GM21723 (cell line): ENCODE data around the gene NALCN.

Experiments used
- ATAC-seq: cut with Tn5 transposase; IDR thresholded peaks from one replicate; pipeline ENCODE4 v1.9.1; 2021; ENCODE audit warnings: mild to moderate bottlenecking, moderate library complexity; ENCODE audit not compliant: unreplicated experiment

NALCN gene

DNA sequence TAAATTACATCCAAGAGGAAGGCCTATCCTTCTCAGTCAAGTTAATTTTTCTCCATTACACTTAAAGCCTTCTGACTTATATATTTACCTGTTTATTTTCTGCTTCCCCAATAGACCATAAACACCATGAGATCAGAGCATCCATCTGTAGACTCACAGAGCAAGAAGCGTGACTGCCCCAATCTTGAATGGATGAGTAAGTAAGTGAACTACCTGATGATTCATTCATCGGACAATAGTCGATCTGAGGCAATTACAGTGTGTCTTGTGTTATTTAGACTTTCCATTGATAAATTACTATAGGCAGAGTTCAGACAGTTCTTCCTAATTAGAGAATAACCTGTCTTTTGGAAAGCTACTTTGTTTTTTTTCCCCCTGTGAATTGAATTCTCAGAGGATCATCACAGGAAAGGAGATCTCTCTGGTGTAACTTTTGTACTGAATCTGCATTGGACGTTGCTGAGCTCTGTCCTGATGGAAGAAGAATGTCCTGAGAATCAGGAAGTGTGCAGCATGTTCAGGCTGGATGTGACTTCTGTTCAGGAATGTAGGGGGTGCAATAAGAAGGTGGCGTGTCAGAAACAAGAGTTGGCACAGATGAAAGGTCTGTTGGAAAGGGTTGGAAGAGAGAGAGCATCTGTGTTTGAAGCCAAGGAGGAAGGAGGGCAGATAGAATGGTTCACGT lies 367.0 kb downstream of the NALCN start:
- ATAC-seq = no peak

DNA sequence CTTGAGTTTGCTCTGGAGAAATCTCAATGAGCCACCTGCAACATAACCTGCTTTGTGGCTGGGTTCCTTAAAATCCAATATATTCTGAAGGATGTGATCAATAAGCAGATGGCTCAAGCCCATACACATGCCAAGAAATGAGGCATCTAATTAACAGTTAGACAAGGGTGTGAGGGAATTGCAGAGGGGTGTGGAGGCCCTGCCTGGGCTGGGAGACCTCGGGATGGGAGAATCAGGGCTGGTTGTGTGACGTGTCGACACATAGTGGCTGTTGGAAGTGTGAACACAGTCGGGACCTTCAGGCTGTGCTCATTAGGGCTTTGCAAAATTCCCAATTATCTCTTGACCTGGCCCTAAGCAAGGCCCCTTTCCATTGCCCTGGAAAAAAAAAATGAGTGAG lies 379.8 kb downstream of the NALCN start:
- no peak for ATAC-seq

DNA sequence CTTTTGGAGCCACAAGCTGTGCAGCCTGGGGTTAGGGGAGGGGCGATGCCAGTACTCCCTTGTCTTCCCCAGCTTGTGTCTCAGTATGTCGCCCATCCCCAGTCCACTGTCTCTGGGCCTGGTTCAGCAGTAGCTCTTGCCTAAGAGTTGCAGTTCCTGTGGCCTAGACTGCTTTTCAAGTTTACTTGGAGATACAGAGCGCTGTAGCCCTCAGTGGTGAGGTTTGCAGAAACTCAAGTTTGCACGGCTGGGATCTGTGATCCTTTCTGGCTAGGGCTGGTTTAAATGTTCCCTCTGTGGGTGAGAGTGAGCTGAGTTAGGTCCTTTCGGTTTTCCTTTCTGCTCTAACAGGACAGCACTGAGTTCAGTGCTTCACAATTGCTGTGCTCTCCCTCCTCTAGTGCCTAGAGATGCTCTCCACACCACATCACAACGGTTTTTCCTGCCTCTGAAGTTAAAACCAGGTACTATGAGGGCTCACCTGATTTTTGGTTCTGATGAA lies 381.1 kb downstream of the NALCN start:
- no peak for ATAC-seq

DNA sequence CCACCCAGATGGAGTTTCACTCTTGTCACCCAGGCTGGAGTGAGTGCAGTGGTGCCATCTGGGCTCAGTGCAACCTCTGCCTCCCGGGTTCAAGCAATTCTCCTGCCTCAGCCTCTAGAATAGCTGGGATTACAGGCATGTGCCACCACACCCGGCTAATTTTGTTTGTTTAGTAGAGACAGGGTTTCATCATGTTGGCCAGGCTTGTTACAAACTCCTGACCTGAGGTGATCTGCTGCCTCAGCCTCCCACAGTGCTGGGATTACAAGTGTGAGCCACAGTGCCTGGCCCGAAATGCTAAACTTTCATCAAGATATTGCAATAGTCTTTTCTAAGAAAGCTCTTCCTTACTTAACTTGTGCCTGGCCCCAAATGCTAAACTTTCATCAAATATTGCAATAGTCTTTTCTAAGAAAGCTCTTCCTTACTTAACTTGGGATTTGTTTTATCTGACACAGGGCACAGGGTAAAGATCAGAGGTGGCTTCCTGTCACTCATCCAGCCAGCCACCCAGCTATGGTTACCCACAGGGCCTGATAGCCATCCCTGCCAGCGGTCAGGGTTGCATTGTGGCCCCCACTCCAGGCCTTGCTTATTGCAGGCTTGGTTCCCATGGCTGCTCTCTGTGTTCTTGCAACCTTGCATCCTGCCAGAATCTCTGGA lies 389.4 kb downstream of the NALCN start:
- ATAC-seq = no peak

DNA sequence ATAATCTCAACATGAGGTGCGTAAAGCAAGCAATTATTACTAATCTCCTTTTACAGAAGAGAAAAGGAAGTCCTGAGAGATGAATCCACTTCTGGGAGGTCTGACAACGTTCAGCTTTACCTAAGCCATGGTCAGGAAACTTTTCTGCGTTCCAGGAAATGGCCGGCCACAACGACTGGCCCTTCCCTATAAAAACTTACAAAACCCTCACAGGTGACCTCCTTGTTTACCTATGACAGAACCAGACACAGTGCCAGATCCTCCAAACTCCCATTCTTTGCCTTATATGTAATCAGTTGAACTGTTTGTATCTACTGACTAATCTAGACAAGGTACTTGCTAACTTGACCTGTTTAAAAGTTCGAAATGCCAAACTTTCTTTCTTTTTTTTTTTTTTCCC lies 390.0 kb downstream of the NALCN start:
- ATAC-seq = no peak

DNA sequence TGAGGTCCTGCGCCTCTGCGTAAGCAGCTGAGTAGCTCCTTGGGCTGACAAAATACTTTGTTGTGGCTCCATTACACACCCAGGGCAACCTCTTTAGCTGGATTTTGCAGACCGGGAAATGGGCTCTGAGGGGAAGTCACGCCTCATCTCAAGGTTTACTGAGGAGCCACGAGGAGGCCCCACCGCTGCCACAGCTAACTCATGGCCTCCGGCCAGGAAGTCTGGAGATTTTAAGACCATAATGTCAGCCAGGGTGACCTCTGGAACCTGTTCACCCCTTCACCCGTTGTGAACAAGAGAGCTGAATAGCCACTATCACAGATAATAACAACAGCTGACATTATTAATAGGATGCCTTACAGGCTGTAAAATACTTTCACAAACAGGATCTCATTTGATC lies 390.4 kb downstream of the NALCN start:
- no peak for ATAC-seq

DNA sequence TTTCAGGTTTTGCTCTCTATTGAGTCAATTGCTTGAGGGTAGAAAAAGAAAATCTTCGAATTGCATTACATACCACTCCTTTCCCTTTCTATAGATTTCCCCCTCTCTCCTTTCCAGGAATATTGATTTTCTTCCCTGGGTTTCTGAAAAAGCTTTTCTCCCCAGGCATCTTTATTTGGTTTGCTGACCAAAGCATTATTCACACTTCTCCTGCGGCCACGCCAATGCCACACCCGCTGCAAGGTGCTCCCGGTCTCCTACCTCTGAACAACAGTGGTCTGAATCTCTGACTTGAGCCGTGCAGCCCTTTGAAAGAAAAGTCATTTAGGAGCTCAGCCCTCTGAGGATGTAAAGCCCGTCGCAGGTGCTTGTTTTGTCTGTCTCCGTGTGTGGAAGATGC lies 390.8 kb downstream of the NALCN start:
- no peak for ATAC-seq

DNA sequence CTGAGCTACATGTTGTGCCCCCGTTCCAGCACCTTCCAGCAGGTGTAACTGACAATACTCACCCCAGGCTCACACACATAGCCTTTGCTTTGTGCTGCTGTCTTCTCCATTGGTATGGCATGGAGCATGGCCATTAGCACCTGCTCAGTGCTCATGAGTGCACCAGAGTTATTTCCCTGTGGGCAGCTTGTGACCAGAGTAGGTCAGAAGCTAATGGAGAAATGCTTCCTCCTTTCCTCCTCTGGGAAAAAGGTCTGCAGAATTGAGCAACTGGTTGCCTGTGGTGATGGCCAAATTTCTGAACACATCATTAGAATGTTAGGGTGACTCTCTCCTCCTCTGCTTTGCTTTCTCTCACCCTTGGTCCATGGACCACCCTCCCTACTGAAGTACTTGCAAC lies 397.2 kb downstream of the NALCN start:
- ATAC-seq = no peak

DNA sequence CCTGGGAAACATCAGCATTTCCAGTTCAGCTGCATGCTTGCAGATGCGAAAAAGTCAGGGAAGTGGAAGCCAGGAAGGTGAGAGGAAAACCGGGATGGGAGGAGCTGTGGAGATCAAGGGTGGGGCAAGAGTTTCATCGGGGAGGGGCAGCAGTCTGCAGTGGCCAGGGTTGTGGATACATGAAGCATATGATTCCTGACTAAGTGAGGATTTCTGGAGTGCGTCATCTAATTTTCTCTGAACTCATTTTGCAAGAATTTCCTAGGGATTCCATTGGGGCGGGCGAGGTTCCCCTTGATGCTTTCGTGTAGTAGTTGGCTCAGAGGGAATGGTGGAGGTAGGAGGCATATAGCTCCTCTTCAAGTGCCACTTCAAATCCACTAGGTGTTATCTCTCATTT lies 397.6 kb downstream of the NALCN start:
- ATAC-seq = no peak

DNA sequence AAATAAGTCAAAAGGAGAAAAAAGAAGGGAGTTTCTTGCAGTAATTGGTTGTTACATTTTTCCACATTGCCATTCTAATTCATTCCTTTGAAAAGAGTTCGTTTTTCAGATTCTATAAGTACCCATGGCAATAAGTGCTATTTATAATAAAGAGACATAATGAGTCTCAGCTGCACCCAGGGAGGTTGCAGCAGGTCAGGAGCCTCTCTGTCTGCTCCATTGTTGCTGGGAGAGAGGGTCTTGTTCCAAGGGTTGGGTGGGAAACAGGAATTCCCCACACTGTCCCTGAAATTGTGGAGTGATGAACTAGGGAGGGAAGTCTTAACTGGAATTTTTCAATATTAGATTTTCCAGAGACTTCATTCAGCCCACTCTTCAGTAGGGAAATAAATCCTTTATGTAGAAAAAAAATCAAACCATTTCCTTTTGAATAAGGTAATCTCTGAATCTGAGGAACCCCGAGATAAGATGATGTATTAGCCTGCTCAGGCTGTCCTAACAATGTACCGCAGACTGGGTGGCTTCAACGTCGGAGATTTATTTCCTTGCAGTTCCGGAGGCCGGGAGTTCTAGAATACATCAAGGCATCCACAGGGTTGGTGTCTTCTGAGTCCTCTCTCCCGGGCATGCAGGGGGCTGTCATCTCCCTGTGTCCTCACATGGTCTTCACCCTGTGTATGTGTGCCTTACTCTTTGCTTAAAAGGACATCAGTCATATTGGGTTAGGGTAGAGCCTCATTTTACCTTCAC lies 399.0 kb downstream of the NALCN start:
- ATAC-seq = no peak

DNA sequence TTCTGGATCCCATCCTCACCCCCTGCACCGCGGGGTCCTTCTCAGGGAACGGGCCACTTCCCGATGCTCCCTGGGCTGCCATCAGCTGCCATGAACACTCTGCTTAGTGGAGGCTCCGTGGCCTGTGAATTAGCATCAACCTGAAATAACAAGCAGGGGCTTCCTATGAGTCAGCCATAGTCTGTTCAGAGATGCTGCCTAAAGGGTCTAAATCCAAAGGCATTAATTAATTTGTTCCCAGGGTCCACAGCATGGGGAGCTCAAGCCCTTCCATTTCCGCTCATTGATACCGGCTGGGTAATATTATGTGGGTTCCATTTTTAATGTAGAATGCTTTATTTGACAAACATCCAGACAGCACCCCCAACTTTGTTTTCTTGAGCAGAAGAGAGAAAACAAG lies 399.8 kb downstream of the NALCN start:
- ATAC-seq = no peak

DNA sequence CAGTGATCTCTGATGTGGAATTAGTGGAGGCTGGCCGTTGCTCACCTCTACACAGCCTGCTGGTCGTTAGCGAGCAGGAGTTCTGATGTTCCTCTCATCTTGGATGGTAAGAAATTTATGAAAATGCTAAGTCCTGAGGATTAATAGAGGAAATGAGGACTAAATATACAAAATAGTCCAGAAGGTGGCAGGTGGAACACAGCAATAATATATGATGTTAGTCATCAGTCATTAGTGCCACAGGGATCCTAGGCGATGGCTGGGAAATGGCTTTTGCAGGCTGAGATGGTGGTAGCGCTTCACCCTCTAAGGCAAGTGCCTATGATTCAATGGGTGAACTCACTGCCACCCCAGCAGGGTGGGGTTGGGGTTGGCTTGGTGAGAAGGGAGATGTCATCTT lies 403.1 kb downstream of the NALCN start:
- no peak for ATAC-seq

DNA sequence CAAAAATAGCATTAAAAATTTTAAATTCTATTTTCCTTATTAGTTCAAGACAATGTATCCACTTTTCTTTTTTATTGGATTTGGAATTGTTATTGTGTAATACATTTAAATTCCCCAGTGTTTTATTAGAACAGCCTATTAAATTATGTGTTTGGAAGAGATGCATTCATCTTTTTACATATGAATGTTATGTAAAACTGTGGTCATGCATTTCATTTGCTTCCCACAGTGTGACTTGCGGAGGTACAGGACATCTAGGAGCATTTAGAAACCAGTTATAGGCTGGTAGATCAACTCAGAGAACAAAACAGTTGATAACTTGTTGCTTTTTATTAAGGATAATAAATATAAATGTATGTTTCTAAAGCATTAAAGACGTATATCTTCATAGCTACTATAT lies 406.2 kb downstream of the NALCN start:
- ATAC-seq = no peak

DNA sequence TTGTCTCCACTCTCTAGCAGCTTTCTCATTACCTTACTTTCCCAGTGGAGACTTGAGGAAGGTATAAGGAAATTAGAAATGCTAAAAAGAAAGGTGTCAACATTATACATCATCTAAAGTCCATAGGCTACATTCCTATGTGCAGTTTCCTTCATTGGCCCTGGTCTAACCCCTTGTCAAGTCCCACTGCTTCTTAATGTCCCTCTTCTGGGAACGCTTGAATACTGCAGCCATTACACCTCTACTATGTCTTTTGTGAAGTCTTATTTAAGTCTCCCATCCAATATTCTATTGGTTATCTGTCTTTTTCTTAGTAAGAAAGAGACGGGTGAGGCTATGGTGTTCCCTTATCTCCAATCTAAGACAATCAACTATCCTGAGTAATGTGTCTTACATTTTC lies 409.1 kb downstream of the NALCN start:
- no peak for ATAC-seq
